DMS 273 (cell line): ENCODE data around the gene RYR3.
"Not testable (repeated sequence)": the region's sequence is repeated elsewhere in the genome, so short reads cannot be mapped to it uniquely, and the experiment has no call there.

ENCODE experiments used
- DNase-seq: peaks from one replicate; lab custom pipeline; 2025; ENCODE audit not compliant: unreplicated experiment; lab: John Stamatoyannopoulos, UW

Gene RYR3

DNA sequence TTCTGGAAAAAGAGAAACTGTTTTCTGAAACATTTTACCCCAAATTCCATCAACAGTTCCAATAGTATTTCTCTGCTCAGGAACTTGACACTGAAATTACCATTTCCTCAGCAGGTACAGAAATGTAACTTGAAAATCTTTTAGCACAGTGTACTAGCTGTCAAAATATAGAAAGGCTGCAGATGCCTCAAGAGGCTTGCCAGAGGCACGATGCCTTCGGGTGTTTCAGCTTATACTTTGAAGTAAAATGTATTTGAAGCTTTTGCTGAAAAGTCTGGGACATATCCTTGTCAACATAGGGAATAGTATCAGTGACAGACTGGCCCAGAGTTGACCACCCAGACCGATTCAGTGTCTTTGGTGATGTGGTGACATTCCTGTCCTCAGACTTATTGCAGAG lies 503.1 kb downstream of the RYR3 start:
- DNase-seq: no peak

DNA sequence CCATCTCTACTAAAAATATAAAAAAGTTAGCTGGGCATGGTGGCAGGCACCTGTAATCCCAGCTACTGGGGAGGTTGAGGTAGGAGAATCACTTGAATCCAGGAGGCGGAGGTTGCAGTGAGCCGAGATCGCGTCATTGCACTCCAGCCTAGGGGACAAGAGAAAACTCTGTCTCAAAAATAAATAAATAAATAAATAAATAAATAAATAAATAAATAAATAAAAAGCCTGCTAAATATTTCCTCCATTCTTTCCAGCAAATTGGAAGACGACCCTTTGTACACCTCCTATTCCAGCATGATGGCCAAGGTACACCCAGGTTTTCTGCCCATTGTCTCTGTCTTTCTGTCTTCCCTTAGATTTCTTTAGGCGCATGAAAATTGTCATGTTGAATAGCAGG lies 508.7 kb downstream of the RYR3 start:
- DNase-seq: not testable (repeated sequence)

GRCh38 chr15:33822479-33822878 lies 511.7 kb downstream of the RYR3 start:
- no peak for DNase-seq

DNA sequence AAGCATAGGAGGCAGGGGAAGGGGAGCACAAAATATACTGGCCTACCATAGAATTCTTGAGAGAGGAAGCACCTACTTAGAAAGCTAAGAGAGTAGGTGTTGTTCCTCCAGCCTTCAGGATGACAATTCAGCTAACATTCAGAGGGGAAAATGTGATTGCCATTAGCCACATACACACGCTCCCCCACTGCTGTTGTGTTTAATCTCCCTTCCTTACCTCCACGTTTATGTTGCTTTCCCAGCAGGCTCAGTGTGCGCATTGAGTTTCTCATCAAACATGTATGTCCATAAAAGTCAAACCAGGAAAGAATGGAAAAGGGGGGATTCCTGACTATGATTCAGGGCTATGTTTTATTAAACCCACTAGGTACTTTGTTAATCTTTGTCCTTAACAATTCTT lies 512.4 kb downstream of the RYR3 start:
- no peak for DNase-seq

DNA sequence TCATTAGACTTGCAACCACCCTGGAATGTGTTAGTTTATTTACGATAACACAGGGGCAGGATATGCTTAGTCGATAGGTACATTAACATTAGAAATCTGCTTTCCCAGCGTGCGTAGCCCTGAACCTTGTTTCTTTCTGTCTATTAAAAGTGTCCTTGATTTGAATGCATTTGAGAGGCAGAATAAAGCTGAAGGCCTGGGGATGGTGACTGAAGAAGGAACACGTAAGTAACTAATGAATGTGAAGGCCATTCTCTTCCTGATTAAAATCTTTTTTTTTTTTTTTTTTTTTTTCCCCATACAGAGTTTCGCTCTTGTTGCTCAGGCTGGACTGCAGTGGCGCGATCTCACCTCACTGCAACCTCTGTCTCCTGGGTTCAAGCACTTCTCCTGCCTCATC lies 514.7 kb downstream of the RYR3 start:
- no peak for DNase-seq

GRCh38 chr15:33826201-33826600 lies 515.4 kb downstream of the RYR3 start:
- no peak for DNase-seq

DNA sequence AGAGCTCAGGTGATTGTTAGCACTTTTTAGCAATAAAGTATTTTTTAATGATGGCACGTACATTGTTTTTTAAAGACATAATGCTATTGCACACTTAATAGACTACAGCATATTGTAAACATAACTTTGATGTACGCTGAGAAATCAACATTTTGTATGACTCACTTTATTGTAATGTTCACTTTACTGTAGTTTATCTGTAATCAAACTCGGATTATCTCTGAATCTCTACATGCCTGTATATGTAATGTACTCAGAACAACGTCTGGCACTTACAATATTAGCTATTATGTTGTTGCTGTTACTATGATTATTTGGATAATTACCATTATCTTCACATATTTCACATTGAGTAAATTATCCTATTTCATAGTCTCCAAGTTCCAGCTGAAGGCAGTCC lies 519.6 kb downstream of the RYR3 start:
- DNase-seq: no peak

DNA sequence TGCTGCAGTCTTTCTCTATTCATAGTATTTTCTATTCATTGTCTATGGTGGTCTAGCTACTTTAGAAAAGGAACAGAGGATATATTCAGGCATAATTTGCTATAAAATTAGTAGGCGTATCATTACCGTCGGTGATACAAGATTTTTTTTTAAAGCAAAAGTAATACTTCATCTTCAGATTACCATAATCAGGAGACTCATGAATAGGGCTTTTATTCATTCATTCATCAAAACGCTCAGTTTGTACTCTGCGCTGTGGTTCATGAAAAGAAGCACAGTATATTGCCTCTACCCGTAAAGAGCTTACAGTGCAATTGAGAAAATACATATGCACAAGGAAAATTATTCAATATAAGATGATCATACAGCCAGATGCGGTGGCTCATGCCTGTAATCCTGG lies 520.9 kb downstream of the RYR3 start:
- DNase-seq: no peak

- no peak for DNase-seq
These were observed 524.4 kb downstream of the RYR3 start for GRCh38 chr15:33834892-33835743.

DNA sequence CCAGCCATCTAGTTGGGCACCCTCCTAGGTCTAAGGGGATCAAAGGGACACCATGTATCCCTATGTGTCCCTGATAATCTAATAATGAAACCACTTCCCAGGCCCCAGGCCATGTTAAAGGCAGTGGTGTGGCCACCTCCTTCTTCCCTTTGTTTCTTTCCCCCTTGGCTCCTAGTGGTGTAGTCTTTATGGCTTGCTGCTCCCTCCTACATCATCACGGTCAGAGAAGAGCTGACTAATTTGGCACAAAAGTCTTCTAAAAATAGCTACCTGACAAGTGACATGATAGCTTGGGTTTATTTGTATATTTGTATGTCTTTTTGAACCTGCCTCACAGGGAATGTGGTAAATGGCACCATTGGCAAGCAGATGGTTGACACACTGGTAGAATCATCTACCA lies 526.5 kb downstream of the RYR3 start:
- no peak for DNase-seq

GRCh38 chr15:33839540-33839939 lies 528.8 kb downstream of the RYR3 start:
- DNase-seq: no peak

- no peak for DNase-seq
These were observed 529.8 kb downstream of the RYR3 start for GRCh38 chr15:33840615-33841014.

GRCh38 chr15:33844186-33844585 lies 533.4 kb downstream of the RYR3 start:
- no peak for DNase-seq

GRCh38 chr15:33844597-33844996 lies 533.8 kb downstream of the RYR3 start:
- DNase-seq: no peak

GRCh38 chr15:33846142-33846541 lies 535.4 kb downstream of the RYR3 start:
- no peak for DNase-seq

DNA sequence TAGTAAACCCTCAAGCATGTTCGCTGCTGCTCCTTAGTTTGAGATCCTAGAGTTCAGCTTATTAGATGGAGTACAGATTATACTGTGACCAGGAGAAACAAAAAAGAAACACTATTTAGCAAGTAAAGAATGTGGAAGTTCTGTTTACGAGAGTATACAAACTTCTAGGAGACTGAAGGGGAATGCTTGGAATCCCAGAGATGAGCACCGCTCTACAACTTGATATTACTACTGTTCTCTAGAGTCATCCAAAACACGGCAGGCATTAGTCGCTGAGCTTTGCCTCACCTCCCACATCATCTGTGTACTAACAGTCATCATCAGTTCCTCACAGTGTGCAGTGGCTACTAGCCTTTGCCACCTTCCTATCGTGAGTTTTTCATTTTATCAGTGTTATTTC lies 536.1 kb downstream of the RYR3 start:
- no peak for DNase-seq

GRCh38 chr15:33848011-33848410 lies 537.2 kb downstream of the RYR3 start:
- no peak for DNase-seq

- DNase-seq: no peak
These were observed 540.3 kb downstream of the RYR3 start for GRCh38 chr15:33851079-33851478.

DNA sequence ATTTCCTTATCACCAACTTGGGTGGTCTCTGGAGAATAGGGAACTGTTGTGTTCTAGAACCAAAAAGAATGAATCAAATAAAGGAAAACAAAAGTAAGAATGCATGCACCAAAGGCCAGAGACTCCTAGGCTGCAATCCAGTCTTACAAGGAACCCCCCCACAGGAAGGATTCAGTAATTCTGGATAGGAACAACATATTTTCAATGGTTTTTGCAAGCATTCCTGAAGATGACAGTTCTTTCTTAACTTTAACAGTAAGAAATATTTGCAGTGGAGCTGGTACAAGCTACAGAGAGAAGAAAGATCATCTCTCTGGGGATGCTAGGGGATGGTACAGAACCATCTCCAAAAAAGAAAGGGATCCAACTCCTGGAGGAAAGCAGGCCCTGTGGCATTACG lies 541.3 kb downstream of the RYR3 start:
- DNase-seq: no peak

GRCh38 chr15:33852570-33852969 lies 541.8 kb downstream of the RYR3 start:
- DNase-seq: no peak

GRCh38 chr15:33857726-33858125 lies 547.0 kb downstream of the RYR3 start:
- no peak for DNase-seq

GRCh38 chr15:33858836-33859235 lies 548.1 kb downstream of the RYR3 start:
- no peak for DNase-seq

DNA sequence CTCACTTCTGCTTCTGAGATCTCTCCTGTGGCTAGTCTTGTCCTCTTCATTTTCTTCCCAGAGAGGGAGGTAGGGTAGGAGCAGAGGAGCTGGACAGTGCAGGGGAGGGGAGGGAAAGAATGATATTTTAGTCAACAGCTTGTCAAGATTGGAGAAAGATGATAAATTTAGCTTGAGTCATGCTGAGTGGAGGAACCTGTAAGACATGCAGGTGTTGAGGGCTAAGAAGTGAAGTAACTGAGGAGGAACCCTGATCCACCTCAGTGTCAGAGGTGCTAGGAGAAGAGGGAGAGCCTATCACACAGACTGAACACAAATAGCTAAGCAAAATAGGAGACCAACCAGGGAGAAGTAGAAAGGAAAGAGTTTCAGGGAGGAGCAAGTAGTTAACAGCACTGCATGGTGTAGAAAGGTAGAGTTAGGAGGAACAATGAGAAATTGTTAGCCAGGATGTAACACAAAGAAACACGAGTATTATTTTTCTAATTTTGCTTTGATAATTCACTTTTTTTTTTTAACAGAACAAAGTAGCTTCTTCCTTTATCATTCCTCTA lies 549.3 kb downstream of the RYR3 start:
- DNase-seq: no peak
